T-helper 22 cell (primary cell): ENCODE measurements around the gene KLHL8.
"Not testable (repeated sequence)": the region's sequence is repeated elsewhere in the genome, so short reads cannot be mapped to it uniquely, and the experiment has no call there.

Experiments used
- DNase-seq: peaks from one replicate; pipeline ENCODE4 v3.0.0-alpha.2; 2020; ENCODE audit warnings: low read depth

The KLHL8 gene

DNA sequence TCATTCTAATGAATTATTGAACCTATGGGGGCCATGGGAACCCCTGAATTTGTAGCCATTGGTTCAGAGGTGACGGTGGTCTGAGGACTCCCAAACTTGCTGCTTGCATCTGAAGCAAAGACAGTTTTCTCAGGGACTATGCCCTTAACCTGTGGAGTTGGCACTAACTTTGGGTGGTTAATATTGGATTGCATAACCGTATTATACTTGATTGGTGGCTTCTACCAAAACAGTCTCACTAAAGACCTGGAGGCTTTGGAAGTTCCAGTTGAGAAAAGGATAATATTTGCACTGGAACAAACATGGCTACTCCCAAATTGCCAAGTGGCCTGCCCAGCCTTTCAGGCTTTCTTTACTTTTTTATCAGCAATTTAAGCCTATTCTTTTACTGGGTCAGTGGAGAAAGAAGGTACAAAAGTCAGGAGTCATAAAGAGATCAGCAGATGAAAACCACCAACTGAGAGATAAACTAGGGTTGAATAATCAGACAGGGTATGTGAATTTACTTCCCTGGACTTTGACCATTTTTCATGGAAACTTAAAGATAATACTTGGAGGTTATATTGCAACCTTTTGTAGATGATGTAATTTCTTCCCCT, 7.9 kb upstream of the KLHL8 start:
- no peak for DNase-seq

DNA sequence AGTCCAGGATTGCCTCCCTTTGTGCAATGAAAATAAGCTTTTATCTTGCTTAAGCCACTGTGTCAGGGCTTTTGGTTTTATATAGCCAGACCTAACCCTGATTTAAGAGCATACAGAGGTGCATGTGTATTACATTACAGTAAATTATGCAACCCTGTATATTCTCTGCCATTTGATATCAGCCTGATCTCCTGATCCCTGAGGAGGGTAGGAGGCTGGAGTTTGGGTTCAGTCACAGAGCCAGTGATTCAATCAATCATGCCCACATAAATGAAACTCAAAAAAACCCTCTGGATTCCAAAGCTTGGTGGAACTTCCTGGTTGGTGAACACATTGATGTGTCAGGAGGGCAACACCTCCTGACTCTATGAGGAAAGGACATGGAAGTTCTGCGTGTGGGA, 7.3 kb upstream of the KLHL8 start:
- no peak for DNase-seq

- no peak for DNase-seq
These were observed 5.5 kb upstream of the KLHL8 start for GRCh38 chr4:87225936-87226335.

DNA sequence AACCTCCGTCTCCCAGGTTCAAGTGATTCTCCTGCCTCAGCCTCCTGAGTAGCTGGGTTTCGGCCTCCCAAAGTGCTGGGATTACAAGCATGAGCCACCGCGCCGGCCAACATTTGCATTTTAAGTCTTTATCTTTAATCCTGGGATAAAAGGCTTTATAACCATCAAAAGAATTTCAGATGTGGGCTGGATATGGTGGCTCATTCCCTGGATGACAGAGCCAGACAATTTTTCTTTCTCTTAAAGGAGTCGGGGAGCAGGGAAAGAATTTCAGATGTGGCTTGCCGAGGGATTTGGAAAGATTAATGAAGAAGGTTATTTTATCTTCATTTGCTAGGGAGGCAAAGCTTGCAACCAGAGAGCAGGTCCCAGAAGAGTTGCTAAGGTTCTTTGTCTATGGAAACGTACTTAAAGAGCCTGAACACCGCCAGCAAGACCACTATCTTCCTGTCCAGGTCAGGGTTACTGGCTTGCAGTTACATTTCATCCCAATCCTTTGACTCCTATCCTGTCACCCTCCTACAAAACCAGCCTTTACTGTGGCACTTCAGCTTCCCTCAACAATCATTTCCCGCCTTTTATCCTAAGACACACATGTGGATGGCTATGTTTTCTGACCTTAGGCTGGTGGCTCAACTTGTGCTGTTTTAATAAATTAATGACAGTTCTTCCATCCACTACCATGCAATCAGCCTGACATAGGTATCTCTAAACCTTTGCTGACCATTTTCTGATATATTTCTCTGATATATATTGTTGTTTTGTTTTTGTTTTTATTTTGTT, 3.9 kb upstream of the KLHL8 start:
- DNase-seq = no peak

- peak; percentile 22 for DNase-seq
These were observed 755 bp downstream of the KLHL8 start for GRCh38 chr4:87219632-87220093.

DNA sequence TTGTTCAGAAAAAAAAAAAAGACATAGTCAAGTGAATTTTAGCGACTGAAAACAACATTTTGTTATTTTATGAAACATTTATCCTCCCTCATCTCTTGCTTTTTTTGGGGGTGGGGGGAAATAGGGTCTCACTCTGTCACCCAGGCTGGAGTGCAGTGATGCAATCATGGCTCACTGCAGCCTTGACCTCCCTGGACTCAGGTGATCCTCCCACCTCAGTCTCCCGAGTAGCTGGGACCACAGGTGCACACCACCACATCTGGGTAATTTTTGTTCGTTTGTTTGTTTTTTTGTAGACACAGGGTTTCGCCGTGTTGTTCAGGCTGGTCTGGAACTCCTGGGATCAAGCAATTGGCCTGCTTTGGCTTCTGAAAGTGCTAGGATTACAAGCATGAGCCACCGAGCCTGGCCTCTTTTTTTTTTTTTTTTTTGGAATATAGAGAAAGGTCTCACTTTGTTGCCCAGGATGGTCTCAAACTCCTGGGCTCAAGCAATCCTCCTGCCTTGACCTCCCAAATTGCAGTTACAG, 3.1 kb downstream of the KLHL8 start:
- not testable (repeated sequence) for DNase-seq

GRCh38 chr4:87216469-87216868, 3.9 kb downstream of the KLHL8 start:
- DNase-seq = no peak

DNA sequence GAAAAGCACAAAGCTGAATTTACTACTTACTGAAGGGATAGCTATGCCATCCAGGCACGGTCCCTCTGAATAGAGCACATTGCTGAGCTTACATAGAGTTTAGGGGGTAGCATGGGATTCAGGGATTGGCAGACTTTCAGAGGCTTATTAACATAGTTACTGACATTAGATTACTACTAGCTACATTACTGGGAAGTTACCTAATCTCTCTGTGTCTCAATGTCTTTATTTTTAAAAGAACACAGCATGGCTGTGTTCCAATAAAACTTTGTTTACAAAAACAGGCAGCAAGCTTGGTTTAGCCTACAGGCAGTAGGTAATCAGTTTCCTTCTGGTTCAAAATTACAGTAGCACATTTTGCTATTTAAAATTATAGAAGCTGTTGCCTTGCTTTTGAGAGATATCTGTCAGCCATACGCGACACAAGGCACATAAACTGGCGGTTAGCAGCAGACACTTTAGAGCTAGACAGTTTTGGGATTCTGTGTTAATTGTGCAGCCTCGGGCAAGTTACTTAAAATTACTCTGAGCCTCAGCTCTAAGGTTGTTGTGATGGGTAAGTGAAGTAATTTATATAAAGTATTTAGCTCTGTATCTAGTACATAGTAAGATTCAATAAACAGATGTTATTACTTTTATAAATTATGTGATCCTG, 6.9 kb downstream of the KLHL8 start:
- no peak for DNase-seq

- DNase-seq = no peak
These were observed 9.0 kb downstream of the KLHL8 start for GRCh38 chr4:87211249-87211952.

- DNase-seq = no peak
These were observed 10.7 kb downstream of the KLHL8 start for GRCh38 chr4:87209696-87210095.

GRCh38 chr4:87209182-87209581, 11.2 kb downstream of the KLHL8 start:
- DNase-seq = no peak

- no peak for DNase-seq
These were observed 15.9 kb downstream of the KLHL8 start for GRCh38 chr4:87204559-87204958.

DNA sequence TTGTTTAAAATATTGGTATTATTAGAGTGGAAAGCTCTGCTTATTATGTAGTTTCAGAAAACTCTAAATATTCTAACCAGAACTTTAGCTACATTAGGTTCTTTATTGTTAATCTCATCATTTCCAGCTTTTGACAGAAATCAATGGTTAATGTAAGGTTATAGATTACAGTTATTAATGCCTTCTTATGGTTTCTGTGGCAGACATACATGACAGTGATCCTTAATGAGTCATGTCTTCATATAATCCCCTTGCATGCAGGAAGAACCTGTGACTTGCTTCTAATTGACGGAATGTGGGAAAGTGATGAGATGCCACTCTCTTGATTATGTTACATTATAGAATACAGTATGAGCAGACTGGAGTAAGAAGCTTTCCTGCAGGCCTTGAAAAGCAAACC, 23.5 kb downstream of the KLHL8 start:
- no peak for DNase-seq

DNA sequence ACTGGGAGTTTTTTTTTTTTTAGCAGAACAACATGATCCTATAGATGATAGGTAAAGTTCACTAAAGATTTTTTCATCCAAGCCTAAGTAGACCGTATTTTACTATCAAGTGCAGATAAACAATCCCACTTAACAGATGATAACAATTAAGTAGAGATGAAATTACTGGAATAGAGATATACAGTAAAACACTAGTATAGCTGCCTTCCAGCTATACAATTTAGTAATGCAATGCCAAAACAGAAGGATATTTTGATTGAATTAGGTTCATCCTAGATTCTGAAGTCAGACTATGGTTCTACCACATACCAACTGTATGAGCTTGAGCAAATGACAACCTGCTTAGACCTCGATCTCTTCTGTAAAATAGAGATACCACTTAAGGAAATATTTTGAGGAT, 24.3 kb downstream of the KLHL8 start:
- DNase-seq = no peak

- DNase-seq = no peak
These were observed 26.3 kb downstream of the KLHL8 start for GRCh38 chr4:87193958-87194675.

- DNase-seq = no peak
These were observed 28.1 kb downstream of the KLHL8 start for GRCh38 chr4:87192145-87192919.

- no peak for DNase-seq
These were observed 31.5 kb downstream of the KLHL8 start for GRCh38 chr4:87188932-87189331.

GRCh38 chr4:87188048-87188447, 32.4 kb downstream of the KLHL8 start:
- no peak for DNase-seq

DNA sequence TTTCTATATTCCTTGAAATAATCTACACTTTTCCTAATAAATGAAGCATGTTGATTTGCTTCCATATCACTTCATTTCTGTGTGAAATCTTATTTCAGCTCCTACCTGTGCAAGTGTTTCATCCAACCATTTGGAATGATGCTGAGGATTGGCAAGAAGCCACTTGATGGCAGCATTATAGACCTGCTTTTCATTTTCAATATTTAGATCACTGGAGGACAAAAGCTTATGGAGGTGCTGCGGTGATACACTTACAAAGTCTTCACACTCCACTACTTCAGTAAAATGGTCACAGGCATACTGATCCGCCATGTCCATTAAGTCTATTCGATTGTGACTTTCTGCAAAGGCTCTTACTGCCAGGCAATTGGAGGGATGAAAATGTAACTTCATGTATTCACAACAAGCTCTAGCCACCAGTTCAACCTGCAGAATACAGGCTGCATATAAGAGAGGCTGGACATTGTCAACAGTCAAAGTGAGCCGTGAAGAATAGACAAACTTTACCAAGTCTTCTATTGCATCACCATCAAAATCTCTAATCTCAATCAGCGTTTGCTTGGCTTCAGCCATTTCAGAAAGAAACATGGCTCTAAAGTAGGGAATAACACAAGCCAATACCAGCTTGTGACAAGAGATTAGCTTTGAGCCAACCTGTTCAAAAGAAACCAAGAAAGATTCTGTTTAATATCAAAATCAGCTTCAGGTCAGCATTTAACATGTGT, 35.1 kb downstream of the KLHL8 start:
- no peak for DNase-seq

- DNase-seq = no peak
These were observed 39.7 kb downstream of the KLHL8 start for GRCh38 chr4:87180767-87181166.
